ENCODE data around the gene TSEN34. TPM values are rescaled to one million over a fixed set of nuclear protein-coding genes. Genes with fewer than 3 reads are reported as not detected.

TSEN34 gene
- total RNA-seq, 4 donors from 2014 or later: 62.0 to 138 (median 65.9) TPM

DNA sequence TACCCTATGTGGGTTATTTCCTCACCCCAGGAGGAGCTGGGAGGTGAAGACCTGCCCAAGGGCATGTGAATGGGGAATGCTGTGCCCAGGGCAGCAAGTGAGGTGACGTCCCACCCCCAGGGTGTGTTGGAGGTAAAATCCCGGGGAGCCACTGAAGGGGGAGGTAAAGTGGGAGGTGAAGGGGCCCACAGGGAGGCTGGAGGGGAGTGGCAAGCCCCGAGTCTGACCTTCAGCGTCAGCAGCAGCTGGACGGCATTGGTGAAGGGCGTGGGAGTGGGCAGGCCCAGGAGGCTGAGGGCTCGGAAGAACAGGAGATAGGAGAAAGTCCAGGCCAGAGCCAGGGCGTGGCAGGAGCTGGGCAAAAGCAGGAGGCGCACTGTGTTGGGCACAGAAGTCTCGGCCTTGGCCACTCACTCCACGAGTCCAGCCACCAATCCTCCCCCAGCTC lies 4.2 kb upstream of the TSEN34 start:
- H3K4me1 ChIP-seq: peaks cover 13 to 31% (median 25%) of the 10 kb centered on the region in 4 donors
- intact Hi-C loops (cut with DNase I; ENCODE audit: low total_unique reads) (no loop called here), in situ Hi-C loops (cut with MboI; ENCODE audit: low pct_ligation_motif_present in 1 of 4, low pct_unique_long_range_greater_than_20kb in 1 of 4, low sequenced_read_pairs in 3 of 4) (no loop called here)
- H3K27me3 ChIP-seq: no peaks in the 10 kb centered on the region
- H3K9me3 ChIP-seq: no peaks in the 10 kb centered on the region
- peak; percentile 90 for DNase-seq
- peak overlapping the region in 1 of 4 donors; percentile 8 for H3K4me3 ChIP-seq
- 55% methylated on average over 11 of the region's 11 CpGs; no CpG with 5 or more reads in 1 of the 2 donors for WGBS, 2 donors (ENCODE audit: low coverage in 1 of 2)
- H3K36me3 ChIP-seq: no peaks in the 10 kb centered on the region
- peak overlapping the region; percentile 80 to 99 (median 92) for H3K27ac ChIP-seq
- peak; percentile 76 to 89 (median 80) for TF ChIP-seq POLR2AphosphoS5 (IDR thresholded peaks at IDR 0.05)
- TF ChIP-seq, protein P1, sequence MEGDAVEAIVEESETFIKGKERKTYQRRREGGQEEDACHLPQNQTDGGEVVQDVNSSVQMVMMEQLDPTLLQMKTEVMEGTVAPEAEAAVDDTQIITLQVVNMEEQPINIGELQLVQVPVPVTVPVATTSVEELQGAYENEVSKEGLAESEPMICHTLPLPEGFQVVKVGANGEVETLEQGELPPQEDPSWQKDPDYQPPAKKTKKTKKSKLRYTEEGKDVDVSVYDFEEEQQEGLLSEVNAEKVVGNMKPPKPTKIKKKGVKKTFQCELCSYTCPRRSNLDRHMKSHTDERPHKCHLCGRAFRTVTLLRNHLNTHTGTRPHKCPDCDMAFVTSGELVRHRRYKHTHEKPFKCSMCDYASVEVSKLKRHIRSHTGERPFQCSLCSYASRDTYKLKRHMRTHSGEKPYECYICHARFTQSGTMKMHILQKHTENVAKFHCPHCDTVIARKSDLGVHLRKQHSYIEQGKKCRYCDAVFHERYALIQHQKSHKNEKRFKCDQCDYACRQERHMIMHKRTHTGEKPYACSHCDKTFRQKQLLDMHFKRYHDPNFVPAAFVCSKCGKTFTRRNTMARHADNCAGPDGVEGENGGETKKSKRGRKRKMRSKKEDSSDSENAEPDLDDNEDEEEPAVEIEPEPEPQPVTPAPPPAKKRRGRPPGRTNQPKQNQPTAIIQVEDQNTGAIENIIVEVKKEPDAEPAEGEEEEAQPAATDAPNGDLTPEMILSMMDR (IDR thresholded peaks at IDR 0.05): no peak
- peak; percentile 88 for TF ChIP-seq POLR2A (IDR thresholded peaks at IDR 0.05)
- no peak for TF ChIP-seq EP300 (IDR thresholded peaks at IDR 0.05; ENCODE audit: low read depth)

GRCh38 chr19:54188215-54188871 lies 2.8 kb upstream of the TSEN34 start:
- Histone ChIP-seq H3K4me3 (peak overlapping the region; percentile 71 to 97 (median 80)), H3K4me1 (peaks cover 16 to 41% (median 29%) of the 10 kb centered on the region in 4 donors), H3K27me3 (no peaks in the 10 kb centered on the region), H3K9me3 (no peaks in the 10 kb centered on the region), H3K27ac (peak overlapping the region; percentile 92 to 99 (median 95)), H3K36me3 (peaks cover 0 to 4% (median 2%) of the 10 kb centered on the region in 4 donors)
- DNase-seq: no peak
- 24% methylated on average over 12 of the region's 12 CpGs; no CpG with 5 or more reads in 1 of the 2 donors for WGBS, 2 donors (ENCODE audit: low coverage in 1 of 2)
- no peak for TF ChIP-seq POLR2A (IDR thresholded peaks at IDR 0.05)
- TF ChIP-seq, protein P1 (IDR thresholded peaks at IDR 0.05): no peak
- TF ChIP-seq EP300 (IDR thresholded peaks at IDR 0.05; ENCODE audit: low read depth): no peak
- TF ChIP-seq POLR2AphosphoS5 (IDR thresholded peaks at IDR 0.05): no peak
- intact Hi-C loops (cut with DNase I; ENCODE audit: low total_unique reads): no loop called here
- in situ Hi-C loops (cut with MboI; ENCODE audit: low pct_ligation_motif_present in 1 of 4, low pct_unique_long_range_greater_than_20kb in 1 of 4, low sequenced_read_pairs in 3 of 4): no loop called here

GRCh38 chr19:54189145-54189734 lies 1.9 kb upstream of the TSEN34 start, which contains the start of gene MBOAT7:
Gene MBOAT7, minus strand, starts transcription at chr19:54189580. Its CDS starts 1,072 bp downstream, at chr19:54188508.
- H3K27me3 ChIP-seq: no peaks in the 10 kb centered on the region
- H3K9me3 ChIP-seq: no peaks in the 10 kb centered on the region
- DNase-seq: no peak
- WGBS, 2 donors (ENCODE audit: low coverage in 1 of 2): 0% methylated on average over 48 of the region's 64 CpGs; no CpG with 5 or more reads in 1 of the 2 donors
- in situ Hi-C loops (cut with MboI; ENCODE audit: low pct_ligation_motif_present in 1 of 4, low pct_unique_long_range_greater_than_20kb in 1 of 4, low sequenced_read_pairs in 3 of 4) (no loop called here), intact Hi-C loops (cut with DNase I; ENCODE audit: low total_unique reads) (no loop called here)
- H3K36me3 ChIP-seq: peaks cover 0 to 12% (median 2%) of the 10 kb centered on the region in 4 donors
- peak; percentile 75 for TF ChIP-seq POLR2A (IDR thresholded peaks at IDR 0.05)
- TF ChIP-seq, protein P1 (IDR thresholded peaks at IDR 0.05): peak in 3 of 5 experiments; percentile 15 to 33 (median 28)
- TF ChIP-seq POLR2AphosphoS5 (IDR thresholded peaks at IDR 0.05): peak; percentile 78 to 84 (median 82)
- TF ChIP-seq EP300 (IDR thresholded peaks at IDR 0.05; ENCODE audit: low read depth): no peak
- H3K27ac ChIP-seq: peak within 1 kb of the TSS; percentile 92 to 99 (median 95)
- H3K4me1 ChIP-seq: peaks cover 16 to 41% (median 29%) of the 10 kb centered on the region in 4 donors
- peak within 1 kb of the TSS; percentile 71 to 97 (median 80) for H3K4me3 ChIP-seq

Data from transverse colon (tissue), 4 donors.